ENCODE results near the gene SAV1.
"Not testable (repeated sequence)": the region's sequence is repeated elsewhere in the genome, so short reads cannot be mapped to it uniquely, and the experiment has no call there.

Gene SAV1

DNA sequence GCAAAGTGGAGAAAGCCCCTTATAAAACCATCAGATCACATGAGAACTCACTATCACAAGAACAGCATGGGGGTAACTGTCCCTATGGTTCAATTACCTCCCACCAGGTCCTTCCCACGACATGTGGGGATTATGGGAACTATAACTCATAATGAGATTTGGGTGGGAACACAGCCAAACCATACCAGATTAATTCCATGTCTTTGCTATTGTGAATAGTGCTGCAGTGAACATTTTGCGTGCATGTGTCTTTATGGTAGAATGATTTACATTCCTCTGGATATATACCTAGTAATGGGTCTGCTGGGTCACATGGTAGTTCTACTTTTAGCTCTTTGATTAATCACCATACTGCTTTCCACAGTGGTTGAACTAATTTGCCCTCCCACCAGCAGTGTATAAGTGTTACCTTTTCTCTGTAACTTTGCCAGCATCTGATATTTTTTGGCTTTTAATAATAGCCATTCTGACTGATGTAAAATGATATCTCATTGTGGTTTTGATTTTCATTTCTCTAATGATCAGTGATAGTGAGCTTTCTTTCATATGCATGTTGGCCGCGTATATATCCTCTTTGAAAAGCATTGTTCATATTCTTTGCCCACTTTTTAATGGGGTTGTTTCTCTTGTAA, 29.7 kb upstream of the SAV1 start:
- DNase-seq (ENCODE audit: low read depth) = no peak
- no peak overlapping the region for H3K4me3 ChIP-seq (ENCODE audit: low read depth, low read length)
- TF ChIP-seq, protein P1, sequence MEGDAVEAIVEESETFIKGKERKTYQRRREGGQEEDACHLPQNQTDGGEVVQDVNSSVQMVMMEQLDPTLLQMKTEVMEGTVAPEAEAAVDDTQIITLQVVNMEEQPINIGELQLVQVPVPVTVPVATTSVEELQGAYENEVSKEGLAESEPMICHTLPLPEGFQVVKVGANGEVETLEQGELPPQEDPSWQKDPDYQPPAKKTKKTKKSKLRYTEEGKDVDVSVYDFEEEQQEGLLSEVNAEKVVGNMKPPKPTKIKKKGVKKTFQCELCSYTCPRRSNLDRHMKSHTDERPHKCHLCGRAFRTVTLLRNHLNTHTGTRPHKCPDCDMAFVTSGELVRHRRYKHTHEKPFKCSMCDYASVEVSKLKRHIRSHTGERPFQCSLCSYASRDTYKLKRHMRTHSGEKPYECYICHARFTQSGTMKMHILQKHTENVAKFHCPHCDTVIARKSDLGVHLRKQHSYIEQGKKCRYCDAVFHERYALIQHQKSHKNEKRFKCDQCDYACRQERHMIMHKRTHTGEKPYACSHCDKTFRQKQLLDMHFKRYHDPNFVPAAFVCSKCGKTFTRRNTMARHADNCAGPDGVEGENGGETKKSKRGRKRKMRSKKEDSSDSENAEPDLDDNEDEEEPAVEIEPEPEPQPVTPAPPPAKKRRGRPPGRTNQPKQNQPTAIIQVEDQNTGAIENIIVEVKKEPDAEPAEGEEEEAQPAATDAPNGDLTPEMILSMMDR (conservative IDR thresholded peaks at IDR 0.05; ENCODE audit: low read depth, low read length) = no peak

DNA sequence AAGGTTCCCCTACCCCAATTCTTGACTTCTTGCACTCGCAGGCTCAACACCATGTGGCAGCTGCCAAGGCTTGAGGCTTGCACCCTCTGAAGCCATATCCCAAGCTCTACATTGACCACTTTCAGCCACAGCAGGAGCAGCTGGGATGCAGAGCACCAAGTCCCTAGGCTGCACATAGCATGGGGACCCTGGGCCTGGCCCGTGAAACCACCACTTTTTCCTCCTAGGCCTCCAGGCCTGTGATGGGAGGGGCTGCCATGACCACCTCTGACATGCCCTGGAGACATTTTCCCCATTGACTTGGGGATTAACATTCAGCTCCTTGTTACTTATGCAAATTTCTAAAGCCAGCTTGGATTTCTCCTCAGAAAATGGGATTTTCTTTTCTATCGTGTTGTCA, 26.2 kb upstream of the SAV1 start:
- not testable (repeated sequence) for H3K4me3 ChIP-seq (ENCODE audit: low read depth, low read length); DNase-seq (ENCODE audit: low read depth)

DNA sequence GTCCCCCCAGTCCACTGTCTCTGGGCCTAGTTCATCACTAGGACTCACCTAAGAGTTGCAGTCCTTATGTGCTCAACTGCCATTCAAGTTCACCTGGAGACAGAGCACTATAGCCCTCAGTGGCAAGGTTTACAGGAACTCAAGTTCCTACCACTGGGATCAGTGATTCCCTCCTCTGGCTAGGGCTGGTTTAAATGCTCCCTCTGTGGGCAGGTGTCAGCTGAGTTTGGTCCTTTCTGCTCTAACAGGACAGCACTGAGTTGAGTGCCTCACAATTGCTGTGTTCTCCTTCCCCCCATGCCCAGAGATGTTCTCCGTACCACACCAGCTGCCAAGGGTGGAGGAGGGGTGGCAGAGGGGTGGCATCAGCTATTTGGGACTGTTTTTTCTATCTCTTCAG, 20.8 kb upstream of the SAV1 start:
- TF ChIP-seq, protein P1 (conservative IDR thresholded peaks at IDR 0.05; ENCODE audit: low read depth, low read length) = peak; percentile 17
- no peak overlapping the region for H3K4me3 ChIP-seq (ENCODE audit: low read depth, low read length)
- no peak for DNase-seq (ENCODE audit: low read depth)

DNA sequence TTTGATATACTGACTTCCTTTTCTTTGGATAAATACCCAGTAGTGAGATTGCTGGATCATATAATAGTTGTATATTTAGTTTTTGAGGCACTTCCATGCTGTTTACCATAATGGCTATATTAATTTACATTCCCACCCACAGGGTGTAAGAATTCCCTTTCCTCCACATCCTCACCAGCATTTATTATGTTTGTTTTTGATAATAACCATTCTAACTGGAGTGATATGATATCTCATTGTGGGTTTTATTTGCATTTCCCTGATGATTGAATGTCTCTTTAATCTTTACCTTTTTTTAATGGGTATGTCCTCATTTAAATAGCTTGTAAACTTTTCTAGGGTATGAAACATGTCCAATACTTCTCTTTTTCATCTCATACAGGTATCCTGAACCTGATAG, 11.6 kb upstream of the SAV1 start:
- DNase-seq (ENCODE audit: low read depth) = no peak
- H3K4me3 ChIP-seq (ENCODE audit: low read depth, low read length) = no peak overlapping the region
- TF ChIP-seq, protein P1 (conservative IDR thresholded peaks at IDR 0.05; ENCODE audit: low read depth, low read length) = no peak

DNA sequence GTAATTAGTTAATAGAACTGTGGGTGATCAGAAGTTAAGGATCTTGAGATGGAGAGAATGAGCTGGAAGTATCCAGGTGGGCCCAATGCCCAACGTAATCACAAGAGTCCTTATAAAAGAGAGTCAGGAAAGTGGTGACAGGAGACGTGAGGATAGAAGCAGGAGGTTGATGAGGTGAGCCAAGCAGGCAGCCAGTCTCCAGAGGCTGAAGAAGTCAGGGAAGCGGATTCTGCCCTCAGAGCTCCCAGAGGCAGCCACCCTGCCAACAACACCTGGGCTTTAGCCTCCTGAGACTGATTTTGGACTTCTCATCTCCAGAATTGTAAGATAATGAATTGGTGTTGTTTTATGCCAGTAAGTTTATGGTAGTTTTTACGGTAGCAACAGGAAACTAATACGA, 10.1 kb upstream of the SAV1 start:
- DNase-seq (ENCODE audit: low read depth) = no peak
- TF ChIP-seq, protein P1 (conservative IDR thresholded peaks at IDR 0.05; ENCODE audit: low read depth, low read length) = no peak
- H3K4me3 ChIP-seq (ENCODE audit: low read depth, low read length) = no peak overlapping the region

DNA sequence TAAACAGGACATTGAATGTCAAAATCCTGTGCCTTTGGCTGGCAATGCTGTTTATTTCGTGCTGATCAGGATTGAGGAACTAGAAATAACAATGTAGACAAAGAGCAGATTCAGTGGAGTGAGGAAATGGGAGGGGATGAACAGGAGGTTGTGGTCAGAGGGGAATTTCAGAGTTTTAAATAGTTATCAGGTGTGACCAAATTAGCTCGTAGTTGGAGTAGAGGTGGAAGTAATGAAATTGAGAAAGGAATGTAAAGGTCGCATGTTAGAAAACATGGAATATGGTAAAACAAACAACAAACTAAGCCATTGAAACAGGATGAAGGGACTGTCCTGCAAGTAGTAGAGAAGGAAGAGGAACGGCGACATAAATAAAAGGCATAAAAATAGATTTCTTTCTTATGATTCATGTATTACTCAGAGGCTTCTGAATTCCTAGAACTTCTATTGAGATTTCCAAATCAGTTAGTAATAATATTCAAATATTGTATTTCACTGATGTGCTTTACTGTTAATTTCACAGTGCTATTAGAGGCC, 9.5 kb upstream of the SAV1 start:
- H3K4me3 ChIP-seq (ENCODE audit: low read depth, low read length) = peak overlapping the region; percentile 12
- DNase-seq (ENCODE audit: low read depth) = peak; percentile 64
- TF ChIP-seq, protein P1 (conservative IDR thresholded peaks at IDR 0.05; ENCODE audit: low read depth, low read length) = no peak

DNA sequence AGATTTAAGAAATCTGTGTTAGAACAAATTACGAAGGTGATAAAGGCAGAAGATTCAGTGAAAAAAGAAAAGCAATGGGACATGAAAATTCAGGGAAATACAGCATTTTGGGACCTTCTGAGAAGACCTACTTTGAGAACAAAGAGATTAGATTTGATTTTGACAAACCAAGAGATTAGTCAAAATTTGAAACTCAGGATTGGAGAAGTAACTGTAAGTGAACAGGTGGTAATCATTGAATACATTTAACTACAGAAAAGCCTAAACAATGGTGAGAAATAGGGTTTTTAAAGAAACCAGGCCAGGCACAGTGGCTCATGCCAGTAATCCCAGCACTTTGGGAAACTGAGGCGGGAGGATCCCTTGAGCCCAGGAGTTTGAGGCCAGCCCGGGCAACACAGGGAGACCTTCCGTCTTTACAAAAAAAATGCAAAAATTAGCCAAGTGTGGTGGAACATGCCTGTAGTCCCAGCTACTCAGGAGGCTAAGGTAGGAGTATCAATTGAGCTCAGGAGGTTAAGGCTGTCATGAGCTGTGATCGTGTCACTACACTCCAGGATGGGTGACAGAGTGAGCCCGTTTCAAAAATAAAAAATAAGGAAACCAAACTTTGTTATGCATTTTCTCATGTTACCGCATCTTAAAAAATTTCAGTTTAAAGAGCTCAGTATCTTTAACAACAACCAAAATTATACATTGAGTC, 8.9 kb upstream of the SAV1 start:
- no peak overlapping the region for H3K4me3 ChIP-seq (ENCODE audit: low read depth, low read length)
- TF ChIP-seq, protein P1 (conservative IDR thresholded peaks at IDR 0.05; ENCODE audit: low read depth, low read length) = no peak
- no peak for DNase-seq (ENCODE audit: low read depth)
